H1 (cell line): ENCODE data around the gene NAA40. TPM values are rescaled to one million over a fixed set of nuclear protein-coding genes. Genes with fewer than 3 reads are reported as not detected.

Experiments used
- CREB1 ChIP-seq: IDR thresholded peaks from 2 replicates; pipeline ENCODE4 v1.6.1; 2012; ENCODE audit warnings: inconsistent platforms
- YY1 ChIP-seq: IDR thresholded peaks from 2 replicates; pipeline ENCODE4 v1.6.1; 2011; ENCODE audit warnings: low read depth, mild to moderate bottlenecking, low read length
- polyA plus RNA-seq, 7 experiments: library from polyadenylated mRNA; depleted of rRNA in 3 of 7; stranded (reverse) in 5 of 7; unstranded in 2 of 7; fragments of >200 nt in 5 of 7; fragments of 200-250 nt in 2 of 7; gene quantifications; 1 replicate in 5 of 7; 2 replicates in 1 of 7; 4 replicates in 1 of 7; pipeline versions ENCODE4 v1.2.1 to v1.2.3, GENCODE V29; 2011 to 2013; ENCODE audit warnings: missing spikeins in 2 of 7, mixed read lengths in 2 of 7
- total RNA-seq: library from RNA; stranded (reverse); fragmentation: NEBNext Ultra II Directional; extraction: Animal tissue kit (Norgen Biotek cat#: 25700); gene quantifications from 2 replicates; pipeline ENCODE4 v1.2.1, GENCODE V29; 2021

Gene NAA40
- total and polyA plus RNA-seq, 2 of the 8 experiments (the other 6 are each of a cell fraction or from before 2014, with no cell fraction given): 20.0 to 31.1 TPM

DNA sequence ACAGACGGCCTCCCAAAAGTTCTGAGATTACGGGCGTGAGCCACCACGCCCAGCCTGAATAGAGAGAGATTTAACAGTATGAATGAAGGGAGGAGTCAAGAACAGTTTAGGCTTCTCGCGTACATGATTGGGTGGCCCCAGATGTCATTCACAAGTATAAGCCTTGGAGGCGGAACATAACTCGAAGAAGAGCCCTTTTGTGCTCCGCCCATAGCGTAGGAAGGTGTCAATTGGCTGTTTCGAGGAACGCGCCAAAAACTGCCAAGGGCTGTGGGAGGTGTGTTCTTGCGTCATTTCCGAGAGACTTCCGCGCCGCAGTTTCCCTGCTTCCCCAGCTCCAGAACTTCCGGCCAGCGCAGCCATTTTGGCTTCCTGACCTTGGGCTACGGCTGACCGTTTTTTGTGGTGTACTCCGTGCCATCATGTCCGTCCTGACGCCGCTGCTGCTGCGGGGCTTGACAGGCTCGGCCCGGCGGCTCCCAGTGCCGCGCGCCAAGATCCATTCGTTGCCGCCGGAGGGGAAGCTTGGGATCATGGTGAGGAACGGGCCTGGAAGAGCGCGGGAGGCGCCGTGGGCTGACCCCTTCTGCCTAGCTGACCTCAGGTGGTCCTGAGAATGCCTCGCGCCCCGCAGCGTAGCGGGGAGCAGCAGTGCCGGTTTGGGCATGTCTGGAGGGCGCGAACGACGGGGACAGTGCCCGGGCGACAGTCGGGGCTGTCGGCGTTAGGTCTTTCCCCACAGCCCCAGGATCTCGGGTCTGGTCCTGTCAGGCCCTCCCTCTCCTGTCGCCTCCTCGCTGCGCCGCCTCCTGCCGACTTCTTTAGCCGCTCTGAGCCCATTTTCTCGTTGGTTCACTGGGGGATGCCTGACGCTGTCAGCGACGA lies 35.7 kb downstream of the NAA40 start, which contains the start of gene COX8A (continued):
- TF ChIP-seq YY1 (peak; percentile 98), CREB1 (peak; percentile 95)
